A549 (cell line): ENCODE results near the gene CRLF3. TPM values are rescaled to one million over a fixed set of nuclear protein-coding genes. Genes with fewer than 3 reads are reported as not detected.

Experiments used
- ATAC-seq, 2 experiments: fragments of 200-7000 bp in 1 of 2; fragments of >200 bp in 1 of 2; cut with Nextera tagmentation in 1 of 2; cut with Tn5 transposase in 1 of 2; 3 replicates each; pipeline versions ENCODE4 v1.8.0 to v1.9.1; 2018 to 2020; ENCODE audit warnings: mild to moderate bottlenecking in 1 of 2, moderate library complexity in 1 of 2
- CTCF ChIA-PET: fragments of 300-600 bp; sonication (Branson Sonifier 250); formaldehyde crosslinking; extraction: SDS; loops from one replicate; lab custom pipeline; 2021; ENCODE audit warnings: antibody characterized with exemption, inconsistent platforms; lab: Yijun Ruan, JAX
- POLR2A ChIA-PET: fragments of 350-600 bp; formaldehyde crosslinking; extraction: SDS; loops from one replicate; lab custom pipeline; 2021; ENCODE audit warnings: antibody characterized with exemption, inconsistent platforms; lab: Yijun Ruan, JAX
- DNase-seq, 2 experiments: peaks; one replicate each; pipeline versions ENCODE4 v3.0.0 to v3.0.0-alpha.2; 2011 to 2016; ENCODE audit warnings: low read depth in 1 of 2, low spot score in 1 of 2
- FAIRE-seq: peaks from 2 replicates; lab custom pipeline; 2011; peaks lifted over from hg19 to GRCh38; lab: Jason Lieb, UNC
- H3K27ac ChIP-seq, 2 experiments: fragments of >200 bp; sonication (Bioruptor Twin); formaldehyde crosslinking; 3 replicates each; pipeline ENCODE4 v1.5.1; 2016 to 2017
- H3K4me1 ChIP-seq: fragments of >200 bp; sonication (Bioruptor Twin); formaldehyde crosslinking; 3 replicates; pipeline ENCODE4 v1.6.1; 2016
- H3K4me2 ChIP-seq: fragments of >200 bp; sonication (Bioruptor Twin); formaldehyde crosslinking; 3 replicates; pipeline ENCODE4 v1.6.1; 2016
- H3K4me3 ChIP-seq: fragments of >200 bp; sonication (Bioruptor Twin); formaldehyde crosslinking; 3 replicates; pipeline ENCODE4 v1.5.1; 2016
- H3K9me3 ChIP-seq: fragments of >200 bp; sonication (Bioruptor Twin); formaldehyde crosslinking; 3 replicates; pipeline ENCODE4 v1.6.1; 2016
- BHLHE40 ChIP-seq: IDR thresholded peaks from 2 replicates; pipeline ENCODE4 v1.6.1; 2012; ENCODE audit warnings: low read depth, low read length, inconsistent platforms
- CHD4 ChIP-seq: fragments of 200-600 bp; sonication (generic); IDR thresholded peaks from 2 replicates; pipeline ENCODE4 v1.6.1; 2016; ENCODE audit warnings: antibody characterized with exemption, mild to moderate bottlenecking, borderline replicate concordance
- ELK1 ChIP-seq: fragments of 150-350 bp; IDR thresholded peaks from 2 replicates; pipeline ENCODE4 v1.6.1; 2014; ENCODE audit warnings: low read depth, mild to moderate bottlenecking, low read length
- ESRRA ChIP-seq: fragments of 150-350 bp; IDR thresholded peaks from 2 replicates; pipeline ENCODE4 v1.6.1; 2014; ENCODE audit warnings: mild to moderate bottlenecking, low read length, borderline replicate concordance
- FOXS1 ChIP-seq: fragments of 250-450 bp; sonication (Bioruptor Pico); IDR thresholded peaks from 2 replicates; pipeline ENCODE4 v1.5.0; 2020; ENCODE audit warnings: mild to moderate bottlenecking, moderate library complexity
- HDAC2 ChIP-seq: fragments of 200-600 bp; sonication (generic); IDR thresholded peaks from 2 replicates; pipeline ENCODE4 v1.6.1; 2016
- HMGXB4 ChIP-seq: fragments of 250-450 bp; sonication (Bioruptor Pico); IDR thresholded peaks from 2 replicates; pipeline ENCODE4 v1.5.0; 2021; ENCODE audit warnings: mild to moderate bottlenecking, moderate library complexity, borderline replicate concordance
- HOXB13 ChIP-seq: fragments of 250-450 bp; sonication (Bioruptor Pico); IDR thresholded peaks from 2 replicates; pipeline ENCODE4 v1.5.0; 2020; ENCODE audit warnings: low read depth, mild to moderate bottlenecking, moderate library complexity
- HOXB5 ChIP-seq: fragments of 250-450 bp; sonication (Bioruptor Pico); IDR thresholded peaks from 2 replicates; pipeline ENCODE4 v1.5.0; 2020; ENCODE audit warnings: mild to moderate bottlenecking, moderate library complexity
- KDM1A ChIP-seq: fragments of 200-600 bp; sonication (generic); IDR thresholded peaks from 2 replicates; pipeline ENCODE4 v1.6.1; 2016; ENCODE audit warnings: low read depth, mild to moderate bottlenecking
- NPAS2 ChIP-seq: fragments of 250-450 bp; sonication (Bioruptor Pico); IDR thresholded peaks from 2 replicates; pipeline ENCODE4 v1.8.0; 2022; ENCODE audit warnings: mild to moderate bottlenecking, moderate library complexity, borderline replicate concordance
- PBX3 ChIP-seq: IDR thresholded peaks from 2 replicates; pipeline ENCODE4 v1.6.1; 2012
- REST ChIP-seq: fragments of 200-600 bp; sonication (generic); IDR thresholded peaks from 2 replicates; pipeline ENCODE4 v1.6.1; 2016; ENCODE audit warnings: antibody characterized with exemption, mild to moderate bottlenecking, moderate library complexity
- RNF2 ChIP-seq: fragments of 200-600 bp; sonication (generic); IDR thresholded peaks from 2 replicates; pipeline ENCODE4 v1.6.1; 2016; ENCODE audit warnings: low read depth, mild to moderate bottlenecking, antibody characterized with exemption, moderate library complexity, borderline replicate concordance
- SMC3 ChIP-seq: fragments of >200 bp; sonication (Bioruptor Twin); formaldehyde crosslinking; IDR thresholded peaks from 3 replicates; pipeline ENCODE4 v1.6.1; 2018; ENCODE audit warnings: inconsistent platforms
- SREBF2 ChIP-seq: fragments of 450-650 bp; IDR thresholded peaks from 2 replicates; pipeline ENCODE4 v1.6.1; 2014; ENCODE audit warnings: mild to moderate bottlenecking, moderate library complexity
- WGBS: methylation state at CpG from one replicate; pipeline ENCODE4 v1.1.6; 2017; ENCODE audit errors: missing lambda C conversion rate; 5-methylcytosine and 5-hydroxymethylcytosine counted together
- polyA plus RNA-seq, 4 experiments: library from polyadenylated mRNA; depleted of rRNA in 3 of 4; stranded (reverse); fragments of >200 nt; fragmentation: RNase III in 1 of 4; extraction: RNeasy Plus Mini Kit Qiagen cat#74134 plus additional on column Dnase treatment in 1 of 4; gene quantifications; 2 replicates in 3 of 4; 3 replicates in 1 of 4; pipeline ENCODE4 v1.2.3, GENCODE V29; 2011 to 2017
- TF ChIP-seq, protein P1 (sequence below): IDR thresholded peaks from 2 replicates; pipeline ENCODE4 v1.6.1; 2012; ENCODE audit warnings: low read depth, borderline replicate concordance
- TF ChIP-seq, protein P2 (sequence below): fragments of >200 bp; sonication (Bioruptor Twin); formaldehyde crosslinking; IDR thresholded peaks from 2 replicates; pipeline ENCODE4 v1.6.1; 2016
- TF ChIP-seq, protein P3 (sequence below): fragments of >200 bp; sonication (Bioruptor Twin); formaldehyde crosslinking; IDR thresholded peaks from 3 replicates; pipeline ENCODE4 v1.5.1; 2016

CRLF3 gene
- polyA plus RNA-seq, 2 of the 4 experiments (the other 2 are of a cell fraction), result 17.4 to 31.0 TPM

GRCh38 chr17:30801671-30802070, 22.8 kb downstream of the CRLF3 start:
- ChIA-PET CTCF (no interaction called here), POLR2A (no interaction called here)
- ATAC-seq (no peak), DNase-seq (no peak), FAIRE-seq (no peak)
- no peak overlapping the region for H3K4me2 ChIP-seq
- no peak overlapping the region for H3K4me3 ChIP-seq
- H3K9me3 ChIP-seq, result no peaks in the 10 kb centered on the region
- WGBS, result 83% methylated on average over 1 of the region's 1 CpG
- H3K4me1 ChIP-seq, result no peaks in the 10 kb centered on the region
- H3K27ac ChIP-seq, result no peak overlapping the region
- TF ChIP-seq KDM1A (no peak), NPAS2 (CRISPR knock-in tag) (no peak), FOXS1 (CRISPR knock-in tag) (no peak), CHD4 (no peak), HOXB13 (CRISPR knock-in tag) (no peak), SREBF2 (no peak), ESRRA (no peak), BHLHE40 (no peak), REST (no peak)

- ChIA-PET POLR2A (no interaction called here), CTCF (no interaction called here)
- H3K4me1 ChIP-seq, result no peaks in the 10 kb centered on the region
- WGBS, result 90% methylated on average over 4 of the region's 4 CpGs
- no peak overlapping the region for H3K4me2 ChIP-seq
- ATAC-seq (no peak), DNase-seq (no peak)
- no peaks in the 10 kb centered on the region for H3K9me3 ChIP-seq
- no peak for TF ChIP-seq PBX3
- TF ChIP-seq ELK1, result no peak
- no peak for TF ChIP-seq HOXB5 (CRISPR knock-in tag)
- TF ChIP-seq, protein P1, sequence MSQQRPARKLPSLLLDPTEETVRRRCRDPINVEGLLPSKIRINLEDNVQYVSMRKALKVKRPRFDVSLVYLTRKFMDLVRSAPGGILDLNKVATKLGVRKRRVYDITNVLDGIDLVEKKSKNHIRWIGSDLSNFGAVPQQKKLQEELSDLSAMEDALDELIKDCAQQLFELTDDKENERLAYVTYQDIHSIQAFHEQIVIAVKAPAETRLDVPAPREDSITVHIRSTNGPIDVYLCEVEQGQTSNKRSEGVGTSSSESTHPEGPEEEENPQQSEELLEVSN, result no peak
- TF ChIP-seq, protein P2, sequence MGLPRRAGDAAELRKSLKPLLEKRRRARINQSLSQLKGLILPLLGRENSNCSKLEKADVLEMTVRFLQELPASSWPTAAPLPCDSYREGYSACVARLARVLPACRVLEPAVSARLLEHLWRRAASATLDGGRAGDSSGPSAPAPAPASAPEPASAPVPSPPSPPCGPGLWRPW, result no peak
- TF ChIP-seq SREBF2, result no peak
- TF ChIP-seq RNF2, result no peak
- no peak for TF ChIP-seq SMC3
- TF ChIP-seq, protein P3, sequence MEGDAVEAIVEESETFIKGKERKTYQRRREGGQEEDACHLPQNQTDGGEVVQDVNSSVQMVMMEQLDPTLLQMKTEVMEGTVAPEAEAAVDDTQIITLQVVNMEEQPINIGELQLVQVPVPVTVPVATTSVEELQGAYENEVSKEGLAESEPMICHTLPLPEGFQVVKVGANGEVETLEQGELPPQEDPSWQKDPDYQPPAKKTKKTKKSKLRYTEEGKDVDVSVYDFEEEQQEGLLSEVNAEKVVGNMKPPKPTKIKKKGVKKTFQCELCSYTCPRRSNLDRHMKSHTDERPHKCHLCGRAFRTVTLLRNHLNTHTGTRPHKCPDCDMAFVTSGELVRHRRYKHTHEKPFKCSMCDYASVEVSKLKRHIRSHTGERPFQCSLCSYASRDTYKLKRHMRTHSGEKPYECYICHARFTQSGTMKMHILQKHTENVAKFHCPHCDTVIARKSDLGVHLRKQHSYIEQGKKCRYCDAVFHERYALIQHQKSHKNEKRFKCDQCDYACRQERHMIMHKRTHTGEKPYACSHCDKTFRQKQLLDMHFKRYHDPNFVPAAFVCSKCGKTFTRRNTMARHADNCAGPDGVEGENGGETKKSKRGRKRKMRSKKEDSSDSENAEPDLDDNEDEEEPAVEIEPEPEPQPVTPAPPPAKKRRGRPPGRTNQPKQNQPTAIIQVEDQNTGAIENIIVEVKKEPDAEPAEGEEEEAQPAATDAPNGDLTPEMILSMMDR, result no peak
- no peak for TF ChIP-seq HMGXB4 (CRISPR knock-in tag)
- no peak for TF ChIP-seq HDAC2
- TF ChIP-seq, all 56 proteins: peak for 0
- H3K27ac ChIP-seq, result no peak overlapping the region
- no peak overlapping the region for H3K4me3 ChIP-seq
- no peak for FAIRE-seq
Measured at GRCh38 chr17:30796016-30796415, 28.5 kb downstream of the CRLF3 start.
